Heart left ventricle (tissue), 16 donors: ENCODE results near the gene CPXM2. TPM values are rescaled to one million over a fixed set of nuclear protein-coding genes. Genes with fewer than 3 reads are reported as not detected.

Experiments
- ATAC-seq, 4 donors: fragments of 200-7000 bp; cut with Tn5 transposase; one replicate each; pipeline ENCODE4 v1.9.1; 2020 to 2022; ENCODE audit warnings: moderate library complexity in 4 of 4, mild to moderate bottlenecking in 3 of 4, moderate number of reproducible peaks in 1 of 4
- DNase-seq, 5 donors: peaks; one replicate each; pipeline ENCODE4 v3.0.0-alpha.2; 2020
- H3K27ac ChIP-seq, 12 donors: fragments of 200-600 bp; sonication (generic) in 4 of 12; one replicate each; pipeline versions ENCODE4 v1.5.0 to v1.8.0; 2016 to 2022; ENCODE audit warnings: mild to moderate bottlenecking in 2 of 12
- H3K27me3 ChIP-seq, 9 donors: fragments of 200-600 bp; sonication (generic) in 2 of 9; one replicate each; pipeline versions ENCODE4 v1.5.1 to v1.8.0; 2016 to 2022; ENCODE audit warnings: mild to moderate bottlenecking in 3 of 9
- H3K36me3 ChIP-seq, 9 donors: fragments of 200-600 bp; sonication (generic) in 2 of 9; one replicate each; pipeline versions ENCODE4 v1.5.0 to v1.8.0; 2018 to 2022; ENCODE audit warnings: mild to moderate bottlenecking in 2 of 9
- H3K4me1 ChIP-seq, 12 donors: fragments of 200-600 bp; sonication (generic) in 4 of 12; one replicate each; pipeline versions ENCODE4 v1.5.0 to v1.8.0; 2016 to 2022; ENCODE audit warnings: mild to moderate bottlenecking in 3 of 12
- H3K4me3 ChIP-seq, 12 donors: fragments of 200-600 bp; sonication (generic) in 4 of 12; one replicate each; pipeline versions ENCODE4 v1.5.0 to v1.8.0; 2017 to 2022; ENCODE audit warnings: mild to moderate bottlenecking in 9 of 12, moderate library complexity in 4 of 12
- H3K9me3 ChIP-seq, 12 donors: fragments of 200-600 bp; sonication (generic) in 4 of 12; one replicate each; pipeline versions ENCODE4 v1.5.0 to v1.8.0; 2016 to 2022; ENCODE audit warnings: mild to moderate bottlenecking in 1 of 12
- CTCF ChIP-seq, 12 donors: fragments of 200-600 bp; sonication (generic) in 4 of 12; IDR thresholded peaks; one replicate each; pipeline versions ENCODE4 v1.5.0 to v1.8.0; 2018 to 2022; ENCODE audit warnings: antibody characterized with exemption in 12 of 12, mild to moderate bottlenecking in 5 of 12
- POLR2A ChIP-seq, 2 donors: fragments of 450-650 bp; IDR thresholded peaks; one replicate each; pipeline ENCODE4 v1.6.1; 2017; ENCODE audit warnings: antibody characterized with exemption in 2 of 2, mild to moderate bottlenecking in 2 of 2, moderate library complexity in 2 of 2
- WGBS, 4 donors: extraction: QIAGEN DNeasy Blood & Tissue Kit in 2 of 4; methylation state at CpG; one replicate each; pipeline versions ENCODE4 v1.1.5 to v1.1.7; 2013 to 2018; 5-methylcytosine and 5-hydroxymethylcytosine counted together
- intact Hi-C, 10 donors: fragments of 100-400 bp; cut with DNase I; formaldehyde crosslinking; loops; one replicate each; pipeline versions ENCODE4 v1.11.1 to v1.14.2; 2022
- polyA plus RNA-seq, 2 donors: library from polyadenylated mRNA; stranded (reverse); fragments of 200-250 nt; gene quantifications; one replicate each; pipeline ENCODE4 v1.2.3, GENCODE V29; 2013
- total RNA-seq, 9 donors: library from RNA; depleted of rRNA in 2 of 9; stranded (reverse); fragments of >200 nt in 2 of 9; fragmentation: NEBNext Ultra II Directional in 3 of 9; extraction: Animal tissue kit (Norgen Biotek cat#: 25700) in 3 of 9; gene quantifications; one replicate each; pipeline versions ENCODE4 v1.1.0 to v1.2.4, GENCODE V29; 2016 to 2023
- donor health status: ischemic (EF 13 %, LVEDD 7.1; RV severe dilation, severe dysfunction).
- donor health status: healthy with polysubstance abuse.
- donor health status: DM: no; HTN: yes; CAD: no.
- donor health status: DM: no; HTN: no; CAD: no.
- donor health status: ischemic (EF 25% LVEDD 6.9; RV normal size, moderate dysfunction).
- donor health status: ischemic (EF 25% LVEDD 5.7; RV mildly dilated, moderate dysfunction).
- donor health status: healthy.
- donor health status: DM: yes; HTN: yes; CAD: no.
- donor health status: ischemic (EF 35%, LVEDD 5.7; RV mildly dilated, moderate dysfunction).
- donor health status: nonischemic (EF 11% LVEDD 7.7; RV severe dilation, severe dysfunction).
- donor health status: DM: yes; HTN: yes; CAD: no.
- donor health status: PGD.
- donor health status: ischemic (EF 29% LVEDD 5.4; RV normal size, mild dysfunction).
- donor health status: nonischemic (EF 23%, LVEDD 6.1; RV moderate dilation, normal function).

CPXM2 gene
- total and polyA plus RNA-seq, 11 donors = 1.1 to 23.2 (median 4.2) TPM

GRCh38 chr10:123769647-123770046, 122.0 kb downstream of the CPXM2 start:
- H3K27ac ChIP-seq = peak overlapping the region in 1 of 12 donors; percentile 59
- no peak for DNase-seq
- no peak for TF ChIP-seq CTCF (IDR thresholded peaks at IDR 0.05)
- TF ChIP-seq POLR2A (IDR thresholded peaks at IDR 0.05) = no peak

GRCh38 chr10:123766761-123767160, 124.8 kb downstream of the CPXM2 start:
- DNase-seq (no peak), ATAC-seq (no peak)
- Histone ChIP-seq H3K9me3 (no peaks in the 10 kb centered on the region), H3K36me3 (peaks cover 0 to 4% (median 0%) of the 10 kb centered on the region in 9 donors), H3K4me1 (no peaks in the 10 kb centered on the region), H3K4me3 (no peak overlapping the region), H3K27me3 (peaks cover 0 to 7% (median 0%) of the 10 kb centered on the region in 9 donors), H3K27ac (no peak overlapping the region)
- intact Hi-C loops = no loop called here
- no peak for TF ChIP-seq CTCF (IDR thresholded peaks at IDR 0.05)
- TF ChIP-seq POLR2A (IDR thresholded peaks at IDR 0.05) = no peak
- WGBS, 4 donors = 73 to 79% (median 76%) methylated on average over 8 of the region's 8 CpGs

More at GRCh38 chr10:123769647-123770046, 122.0 kb downstream of the CPXM2 start:
- Histone ChIP-seq H3K36me3 (peaks cover 0 to 4% (median 0%) of the 10 kb centered on the region in 9 donors), H3K9me3 (no peaks in the 10 kb centered on the region), H3K27me3 (peaks cover 0 to 4% (median 0%) of the 10 kb centered on the region in 9 donors), H3K4me1 (no peaks in the 10 kb centered on the region), H3K4me3 (no peak overlapping the region)
- WGBS, 4 donors = 32 to 52% (median 46%) methylated on average over 4 of the region's 4 CpGs
- no peak for ATAC-seq
- intact Hi-C loops = no loop called here

GRCh38 chr10:123766012-123766411, 125.6 kb downstream of the CPXM2 start:
- intact Hi-C loops = no loop called here
- Histone ChIP-seq H3K4me1 (no peaks in the 10 kb centered on the region), H3K27me3 (peaks cover 0 to 12% (median 0%) of the 10 kb centered on the region in 9 donors), H3K27ac (peak overlapping the region in 1 of 12 donors; percentile 18), H3K9me3 (no peaks in the 10 kb centered on the region), H3K4me3 (no peak overlapping the region), H3K36me3 (peaks cover 0 to 4% (median 0%) of the 10 kb centered on the region in 9 donors)
- 55 to 68% (median 60%) methylated on average over 3 of the region's 3 CpGs for WGBS, 4 donors
- ATAC-seq (no peak), DNase-seq (no peak)
- TF ChIP-seq POLR2A (IDR thresholded peaks at IDR 0.05) = no peak
- no peak for TF ChIP-seq CTCF (IDR thresholded peaks at IDR 0.05)

- no peaks in the 10 kb centered on the region for H3K4me1 ChIP-seq
- ATAC-seq = peak in 1 of 4 donors; percentile 11
- no peak for TF ChIP-seq POLR2A (IDR thresholded peaks at IDR 0.05)
Measured at GRCh38 chr10:123761666-123762230, 129.9 kb downstream of the CPXM2 start.

More at GRCh38 chr10:123761666-123762230, 129.9 kb downstream of the CPXM2 start:
- Histone ChIP-seq H3K9me3 (no peaks in the 10 kb centered on the region), H3K27ac (no peak overlapping the region), H3K27me3 (peaks cover 0 to 15% (median 0%) of the 10 kb centered on the region in 9 donors), H3K4me3 (no peak overlapping the region), H3K36me3 (peaks cover 0 to 4% (median 0%) of the 10 kb centered on the region in 9 donors)
- intact Hi-C loops = no loop called here
- 76 to 82% (median 78%) methylated on average over 13 to 23 of the region's 23 CpGs for WGBS, 4 donors
- no peak for DNase-seq
